HCT116 (cell line): ENCODE results near the gene PHF19. TPM values are rescaled to one million over a fixed set of nuclear protein-coding genes. Genes with fewer than 3 reads are reported as not detected.

Experiments used
- ATAC-seq: fragments of 200-7000 bp; cut with Tn5 transposase; 2 replicates; pipeline ENCODE4 v1.9.1; 2020; ENCODE audit warnings: mild to moderate bottlenecking, moderate library complexity
- BruUV-seq: library from RNA; stranded (reverse); fragments of 400-500 nt; replicated peaks from 2 replicates; lab custom pipeline; 2021; lab: Mats Ljungman, UMichigan
- CTCF ChIA-PET: fragments of 300-600 bp; sonication (Branson Sonifier 250); formaldehyde crosslinking; loops from one replicate; lab custom pipeline; 2021; ENCODE audit warnings: antibody characterized with exemption; lab: Charles Lee
- POLR2A ChIA-PET: fragments of 300-600, 350-600 bp; sonication (Branson Sonifier 250); formaldehyde crosslinking; loops from one replicate; lab custom pipeline; 2021; ENCODE audit warnings: antibody characterized with exemption; lab: Charles Lee
- RAD21 ChIA-PET, 2 experiments: fragments of 300-600 bp; sonication (Branson Sonifier 250); formaldehyde crosslinking; loops; one replicate each; lab custom pipeline; 2023; ENCODE audit warnings: low total read pairs in 2 of 2; ENCODE audit not compliant: uncharacterized antibody in 2 of 2, unreplicated experiment in 2 of 2, low non-redundant PET in 1 of 2; lab: Charles Lee
- DNase-seq: peaks from one replicate; pipeline ENCODE4 v3.0.0-alpha.2; 2010; ENCODE audit warnings: low read depth, low spot score
- H2AFZ ChIP-seq: fragments of 200-600 bp; shearing (Covaris generic), sonication (generic); 2 replicates; pipeline ENCODE4 v1.6.1; 2017; ENCODE audit warnings: low read depth, mixed run types, mixed read lengths, antibody characterized with exemption, low read length; ENCODE audit not compliant: poor library complexity, severe bottlenecking
- H3K27ac ChIP-seq: 2 replicates; pipeline ENCODE4 v1.5.1; 2012; ENCODE audit warnings: low read depth, low read length
- H3K27me3 ChIP-seq: fragments of 200-600 bp; sonication (generic); 2 replicates; pipeline ENCODE4 v1.6.1; 2016; ENCODE audit warnings: mixed run types, low read length, mixed read lengths; ENCODE audit not compliant: insufficient read depth
- H3K36me3 ChIP-seq, 2 experiments: fragments of 200-500 bp in 1 of 2; fragments of 200-600 bp in 1 of 2; sonication (Bioruptor generic) in 1 of 2; sonication (generic) in 1 of 2; 2 replicates each; pipeline versions ENCODE4 v1.5.1 to v1.6.1; 2014 to 2016; ENCODE audit warnings: low read length in 2 of 2, inconsistent platforms in 1 of 2, mixed read lengths in 1 of 2, mixed run types in 1 of 2; ENCODE audit not compliant: insufficient read depth in 2 of 2, control insufficient read depth in 1 of 2
- H3K4me1 ChIP-seq, 2 experiments: fragments of 200-600 bp in 1 of 2; sonication (generic) in 1 of 2; 2 replicates each; pipeline versions ENCODE4 v1.5.1 to v1.6.1; 2012 to 2017; ENCODE audit warnings: low read length in 2 of 2, inconsistent platforms in 1 of 2, mild to moderate bottlenecking in 1 of 2, mixed read lengths in 1 of 2, mixed run types in 1 of 2, moderate library complexity in 1 of 2; ENCODE audit not compliant: insufficient read depth in 2 of 2, control insufficient read depth in 1 of 2
- H3K4me2 ChIP-seq: fragments of 200-600 bp; sonication (generic); 2 replicates; pipeline ENCODE4 v1.6.1; 2017; ENCODE audit warnings: mixed run types, low read length, mixed read lengths
- H3K4me3 ChIP-seq, 2 experiments: fragments of 200-600 bp in 1 of 2; sonication (generic) in 1 of 2; replicated peaks in 1 of 2; 2 replicates each; pipeline ENCODE4 v1.5.1; 2011 to 2016; ENCODE audit warnings: low read length in 2 of 2, control low read depth in 1 of 2, low read depth in 1 of 2, mild to moderate bottlenecking in 1 of 2, mixed read lengths in 1 of 2, mixed run types in 1 of 2
- H3K79me2 ChIP-seq: fragments of 200-600 bp; sonication (generic); 2 replicates; pipeline ENCODE4 v1.6.1; 2017; ENCODE audit warnings: mild to moderate bottlenecking, mixed run types, low read length, moderate library complexity, mixed read lengths; ENCODE audit not compliant: insufficient read depth
- H3K9ac ChIP-seq: fragments of 200-600 bp; sonication (generic); 2 replicates; pipeline ENCODE4 v1.6.1; 2016; ENCODE audit warnings: low read length, mixed read lengths
- H3K9me2 ChIP-seq: fragments of 200-600 bp; sonication (generic), shearing (Covaris generic); 2 replicates; pipeline ENCODE4 v1.6.1; 2017; ENCODE audit warnings: mixed run types, mild to moderate bottlenecking, moderate library complexity; ENCODE audit not compliant: insufficient read depth
- H3K9me3 ChIP-seq, 2 experiments: fragments of 200-500 bp in 1 of 2; fragments of 200-600 bp in 1 of 2; sonication (Bioruptor generic) in 1 of 2; sonication (generic) in 1 of 2; 2 replicates each; pipeline ENCODE4 v1.6.1; 2014 to 2017; ENCODE audit warnings: low read length in 2 of 2, mixed read lengths in 2 of 2, inconsistent platforms in 1 of 2, low read depth in 1 of 2, mild to moderate bottlenecking in 1 of 2, mixed run types in 1 of 2, moderate library complexity in 1 of 2; ENCODE audit not compliant: control insufficient read depth in 1 of 2, insufficient read depth in 1 of 2
- H4K20me1 ChIP-seq: fragments of 200-600 bp; sonication (generic), shearing (Covaris generic); 2 replicates; pipeline ENCODE4 v1.6.1; 2017; ENCODE audit warnings: mixed run types, mild to moderate bottlenecking, moderate library complexity; ENCODE audit not compliant: insufficient read depth
- EGR1 ChIP-seq: IDR thresholded peaks from 2 replicates; pipeline ENCODE4 v1.6.1; 2012; ENCODE audit warnings: low read depth
- ELF1 ChIP-seq: IDR thresholded peaks from 2 replicates; pipeline ENCODE4 v1.6.1; 2012; ENCODE audit warnings: low read depth, borderline replicate concordance
- EZH2 ChIP-seq: fragments of 200-600 bp; sonication (generic); IDR thresholded peaks from 2 replicates; pipeline ENCODE4 v1.6.1; 2017; ENCODE audit warnings: antibody characterized with exemption, mixed run types
- EZH2phosphoT487 ChIP-seq: fragments of 200-600 bp; IDR thresholded peaks from 2 replicates; pipeline ENCODE4 v1.6.1; 2018; ENCODE audit warnings: antibody characterized with exemption, borderline replicate concordance
- JUND ChIP-seq: IDR thresholded peaks from 2 replicates; pipeline ENCODE4 v1.6.1; 2012
- POLR2AphosphoS5 ChIP-seq: IDR thresholded peaks from 2 replicates; pipeline ENCODE4 v1.6.1; 2011; ENCODE audit warnings: mild to moderate bottlenecking, low read depth, low read length, moderate library complexity
- SP1 ChIP-seq: IDR thresholded peaks from 2 replicates; pipeline ENCODE4 v1.6.1; 2012; ENCODE audit warnings: low read depth
- SRF ChIP-seq: IDR thresholded peaks from 2 replicates; pipeline ENCODE4 v1.6.1; 2012; ENCODE audit warnings: low read depth
- TCF7L2 ChIP-seq: IDR thresholded peaks from 2 replicates; pipeline ENCODE4 v1.7.0; 2011; ENCODE audit warnings: borderline replicate concordance, inconsistent platforms; ENCODE audit not compliant: insufficient read depth, insufficient read length; ENCODE audit errors: extremely low read depth
- YY1 ChIP-seq: IDR thresholded peaks from 2 replicates; pipeline ENCODE4 v1.6.1; 2011; ENCODE audit warnings: low read length, low read depth, moderate library complexity, mild to moderate bottlenecking; ENCODE audit not compliant: insufficient replicate concordance; ENCODE audit errors: extremely low read depth
- ZFX ChIP-seq: fragments of 450-650 bp; IDR thresholded peaks from 2 replicates; pipeline ENCODE4 v1.6.1; 2017
- intact Hi-C: fragments of 100-400 bp; cut with micrococcal nuclease; formaldehyde crosslinking; loops from 2 replicates; pipeline ENCODE4 v1.10.0; 2022
- total RNA-seq: library from RNA; stranded (reverse); gene quantifications from one replicate; pipeline ENCODE4 v1.2.1, GENCODE V29; 2021; ENCODE audit not compliant: unreplicated experiment
- TF ChIP-seq, protein P1 (sequence below): IDR thresholded peaks from 2 replicates; pipeline ENCODE4 v1.6.1; 2012
- TF ChIP-seq, protein P2 (sequence below): IDR thresholded peaks from 2 replicates; pipeline ENCODE4 v1.6.1; 2011; ENCODE audit warnings: mild to moderate bottlenecking, low read length, moderate library complexity; ENCODE audit not compliant: insufficient replicate concordance; ENCODE audit errors: extremely low read depth
- TF ChIP-seq, protein P3 (sequence below): IDR thresholded peaks from 2 replicates; pipeline ENCODE4 v1.6.1; 2012
- TF ChIP-seq, protein P4 (sequence below), 3 experiments: fragments of 200-600 bp in 1 of 3; sonication (generic) in 1 of 3; IDR thresholded peaks in 2 of 3; conservative IDR thresholded peaks in 1 of 3; 2 replicates each; pipeline ENCODE4 v1.5.1; 2012 to 2017; ENCODE audit warnings: low read depth in 2 of 3, low read length in 2 of 3, antibody characterized with exemption in 1 of 3, borderline replicate concordance in 1 of 3, control low read depth in 1 of 3, mild to moderate bottlenecking in 1 of 3, mixed read lengths in 1 of 3, mixed run types in 1 of 3, moderate library complexity in 1 of 3; ENCODE audit not compliant: insufficient read depth in 1 of 3

The PHF19 gene
- total RNA-seq, 1 experiment from 2014 or later = 74.0 TPM

DNA sequence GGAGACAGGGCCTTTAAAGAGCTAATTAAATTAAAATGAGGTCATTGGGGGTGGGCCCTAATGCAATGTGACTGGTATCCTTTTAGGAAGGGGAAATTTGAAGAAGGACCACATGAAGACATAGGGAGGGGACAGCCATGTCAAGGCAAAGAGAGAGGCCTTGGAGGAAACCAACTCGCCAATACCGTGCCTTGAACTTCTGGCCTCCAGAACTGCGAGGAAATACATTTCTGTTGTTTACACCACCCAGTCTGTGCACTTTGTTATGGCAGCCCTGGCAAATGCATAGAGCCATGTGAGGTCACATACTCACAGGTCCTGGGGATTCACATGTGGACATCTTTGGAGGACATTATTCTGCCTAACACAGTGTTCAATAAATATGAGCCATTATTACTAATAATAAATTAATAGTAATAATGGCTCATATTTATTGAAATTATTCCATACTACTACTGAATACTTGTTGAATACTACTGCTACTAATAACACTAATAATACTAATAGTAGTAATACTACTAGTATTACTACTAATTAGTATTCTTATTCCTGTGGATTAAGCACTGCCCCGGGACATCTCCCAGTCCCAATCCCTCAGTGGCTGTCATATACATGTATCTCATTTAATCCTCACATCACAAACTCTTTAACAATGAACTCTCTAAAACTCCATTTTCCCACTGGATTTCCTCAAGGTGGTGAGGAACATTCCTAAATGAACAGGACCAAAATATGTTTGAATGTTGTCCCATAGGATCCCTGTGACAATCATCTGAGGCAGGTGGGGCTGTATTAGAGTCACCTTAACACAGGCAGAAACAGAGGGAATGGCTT is 41.2 kb upstream of the PHF19 start:
- ChIA-PET RAD21 (no interaction called here), POLR2A (no interaction called here), CTCF (no interaction called here)
- TF ChIP-seq EZH2 (no peak), JUND (no peak), EGR1 (no peak), YY1 (no peak), SRF (no peak), SP1 (no peak), ZFX (no peak), TCF7L2 (no peak), ELF1 (no peak), POLR2AphosphoS5 (no peak), EZH2phosphoT487 (no peak)
- TF ChIP-seq, protein P1, sequence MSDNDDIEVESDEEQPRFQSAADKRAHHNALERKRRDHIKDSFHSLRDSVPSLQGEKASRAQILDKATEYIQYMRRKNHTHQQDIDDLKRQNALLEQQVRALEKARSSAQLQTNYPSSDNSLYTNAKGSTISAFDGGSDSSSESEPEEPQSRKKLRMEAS = no peak
- TF ChIP-seq, protein P2, sequence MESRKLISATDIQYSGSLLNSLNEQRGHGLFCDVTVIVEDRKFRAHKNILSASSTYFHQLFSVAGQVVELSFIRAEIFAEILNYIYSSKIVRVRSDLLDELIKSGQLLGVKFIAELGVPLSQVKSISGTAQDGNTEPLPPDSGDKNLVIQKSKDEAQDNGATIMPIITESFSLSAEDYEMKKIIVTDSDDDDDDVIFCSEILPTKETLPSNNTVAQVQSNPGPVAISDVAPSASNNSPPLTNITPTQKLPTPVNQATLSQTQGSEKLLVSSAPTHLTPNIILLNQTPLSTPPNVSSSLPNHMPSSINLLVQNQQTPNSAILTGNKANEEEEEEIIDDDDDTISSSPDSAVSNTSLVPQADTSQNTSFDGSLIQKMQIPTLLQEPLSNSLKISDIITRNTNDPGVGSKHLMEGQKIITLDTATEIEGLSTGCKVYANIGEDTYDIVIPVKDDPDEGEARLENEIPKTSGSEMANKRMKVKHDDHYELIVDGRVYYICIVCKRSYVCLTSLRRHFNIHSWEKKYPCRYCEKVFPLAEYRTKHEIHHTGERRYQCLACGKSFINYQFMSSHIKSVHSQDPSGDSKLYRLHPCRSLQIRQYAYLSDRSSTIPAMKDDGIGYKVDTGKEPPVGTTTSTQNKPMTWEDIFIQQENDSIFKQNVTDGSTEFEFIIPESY = no peak
- TF ChIP-seq, protein P3, sequence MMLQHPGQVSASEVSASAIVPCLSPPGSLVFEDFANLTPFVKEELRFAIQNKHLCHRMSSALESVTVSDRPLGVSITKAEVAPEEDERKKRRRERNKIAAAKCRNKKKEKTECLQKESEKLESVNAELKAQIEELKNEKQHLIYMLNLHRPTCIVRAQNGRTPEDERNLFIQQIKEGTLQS = no peak
- TF ChIP-seq, protein P4, sequence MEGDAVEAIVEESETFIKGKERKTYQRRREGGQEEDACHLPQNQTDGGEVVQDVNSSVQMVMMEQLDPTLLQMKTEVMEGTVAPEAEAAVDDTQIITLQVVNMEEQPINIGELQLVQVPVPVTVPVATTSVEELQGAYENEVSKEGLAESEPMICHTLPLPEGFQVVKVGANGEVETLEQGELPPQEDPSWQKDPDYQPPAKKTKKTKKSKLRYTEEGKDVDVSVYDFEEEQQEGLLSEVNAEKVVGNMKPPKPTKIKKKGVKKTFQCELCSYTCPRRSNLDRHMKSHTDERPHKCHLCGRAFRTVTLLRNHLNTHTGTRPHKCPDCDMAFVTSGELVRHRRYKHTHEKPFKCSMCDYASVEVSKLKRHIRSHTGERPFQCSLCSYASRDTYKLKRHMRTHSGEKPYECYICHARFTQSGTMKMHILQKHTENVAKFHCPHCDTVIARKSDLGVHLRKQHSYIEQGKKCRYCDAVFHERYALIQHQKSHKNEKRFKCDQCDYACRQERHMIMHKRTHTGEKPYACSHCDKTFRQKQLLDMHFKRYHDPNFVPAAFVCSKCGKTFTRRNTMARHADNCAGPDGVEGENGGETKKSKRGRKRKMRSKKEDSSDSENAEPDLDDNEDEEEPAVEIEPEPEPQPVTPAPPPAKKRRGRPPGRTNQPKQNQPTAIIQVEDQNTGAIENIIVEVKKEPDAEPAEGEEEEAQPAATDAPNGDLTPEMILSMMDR (IDR thresholded peaks at IDR 0.05 in 2 of 3, conservative IDR thresholded peaks at IDR 0.05 in 1 of 3; ENCODE audit: borderline replicate concordance in 1 of 3, insufficient read depth in 1 of 3, low read depth in 2 of 3, low read length in 2 of 3) = no peak
- no peak overlapping the region for H3K9ac ChIP-seq
- no peaks in the 10 kb centered on the region for H3K79me2 ChIP-seq
- no peaks in the 10 kb centered on the region for H3K9me2 ChIP-seq
- no peaks in the 10 kb centered on the region for H4K20me1 ChIP-seq
- H3K27ac ChIP-seq = no peak overlapping the region
- no peak overlapping the region for H3K4me2 ChIP-seq
- intact Hi-C loops = no loop called here
- ATAC-seq (no peak), DNase-seq (no peak)
- BruUV-seq = no TSS peak
- no peak overlapping the region for H2AFZ ChIP-seq
- H3K9me3 ChIP-seq = no peaks in the 10 kb centered on the region
- no peaks in the 10 kb centered on the region for H3K4me1 ChIP-seq
- no peaks in the 10 kb centered on the region for H3K36me3 ChIP-seq
- H3K4me3 ChIP-seq = no peak overlapping the region
- no peaks in the 10 kb centered on the region for H3K27me3 ChIP-seq
